Endothelial cell of umbilical vein (primary cell): ENCODE data around the gene PSMD13.

Experiments used
- EZH2 ChIP-seq: IDR thresholded peaks from 2 replicates; pipeline ENCODE4 v1.6.1; 2012; ENCODE audit warnings: borderline replicate concordance, low read depth, mild to moderate bottlenecking, moderate library complexity, low read length, inconsistent platforms; ENCODE audit not compliant: severe bottlenecking
- FOS ChIP-seq: IDR thresholded peaks from 2 replicates; pipeline ENCODE4 v1.6.1; 2011; ENCODE audit warnings: mild to moderate bottlenecking, low read length, moderate library complexity, borderline replicate concordance; ENCODE audit not compliant: insufficient read depth
- GATA2 ChIP-seq: IDR thresholded peaks from 2 replicates; pipeline ENCODE4 v1.7.0; 2011; ENCODE audit warnings: low read depth, mild to moderate bottlenecking, moderate library complexity, mixed read lengths, low read length; ENCODE audit not compliant: insufficient read length, insufficient read depth
- JUN ChIP-seq: IDR thresholded peaks from 2 replicates; pipeline ENCODE4 v1.6.1; 2011; ENCODE audit warnings: borderline replicate concordance, low read depth; ENCODE audit not compliant: insufficient read length, insufficient read depth
- MYC ChIP-seq: IDR thresholded peaks from one replicate; pipeline ENCODE4 v1.6.1; 2011; ENCODE audit warnings: mild to moderate bottlenecking, low read depth, low read length
- POLR2A ChIP-seq: IDR thresholded peaks from 2 replicates; pipeline ENCODE4 v1.6.1; 2012; ENCODE audit warnings: low read depth, mild to moderate bottlenecking, control low read depth, low read length
- POLR2AphosphoS5 ChIP-seq: IDR thresholded peaks from 2 replicates; pipeline ENCODE4 v1.6.1; 2012; ENCODE audit warnings: low read depth, mild to moderate bottlenecking, control low read depth, low read length, moderate library complexity; ENCODE audit not compliant: insufficient read depth
- TF ChIP-seq, protein P1 (sequence below), 2 donors: IDR thresholded peaks; 1 replicate in 1 of 2; 2 replicates in 1 of 2; pipeline ENCODE4 v1.5.1; 2011; ENCODE audit warnings: low read length in 2 of 2, mild to moderate bottlenecking in 2 of 2, moderate library complexity in 2 of 2, control low read depth in 1 of 2, inconsistent platforms in 1 of 2, low read depth in 1 of 2; ENCODE audit not compliant: insufficient read depth in 1 of 2; ENCODE audit errors: extremely low read depth in 1 of 2
- TF ChIP-seq, protein P2 (sequence below): IDR thresholded peaks from 2 replicates; pipeline ENCODE4 v1.6.1; 2011; ENCODE audit not compliant: insufficient read depth, insufficient read length

DNA sequence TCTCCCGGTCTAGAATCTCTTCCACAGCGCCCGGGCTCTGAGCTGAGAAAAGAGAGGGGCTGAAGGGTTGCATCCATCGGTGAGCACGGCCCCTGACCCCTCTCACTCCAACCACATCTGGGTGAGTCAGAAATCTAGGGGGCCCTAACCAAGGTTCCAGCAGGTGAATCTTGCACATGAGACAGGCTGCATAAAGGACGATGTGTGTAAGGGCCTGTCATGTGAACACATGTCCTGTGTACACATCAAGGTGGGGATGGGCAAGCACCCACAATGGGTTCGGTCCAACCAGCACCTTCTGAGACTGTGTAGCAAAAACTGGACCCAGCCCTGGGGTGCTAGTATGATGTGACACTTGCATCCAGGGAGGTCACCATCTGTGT lies 30.8 kb upstream of the PSMD13 start:
- TF ChIP-seq, protein P1, sequence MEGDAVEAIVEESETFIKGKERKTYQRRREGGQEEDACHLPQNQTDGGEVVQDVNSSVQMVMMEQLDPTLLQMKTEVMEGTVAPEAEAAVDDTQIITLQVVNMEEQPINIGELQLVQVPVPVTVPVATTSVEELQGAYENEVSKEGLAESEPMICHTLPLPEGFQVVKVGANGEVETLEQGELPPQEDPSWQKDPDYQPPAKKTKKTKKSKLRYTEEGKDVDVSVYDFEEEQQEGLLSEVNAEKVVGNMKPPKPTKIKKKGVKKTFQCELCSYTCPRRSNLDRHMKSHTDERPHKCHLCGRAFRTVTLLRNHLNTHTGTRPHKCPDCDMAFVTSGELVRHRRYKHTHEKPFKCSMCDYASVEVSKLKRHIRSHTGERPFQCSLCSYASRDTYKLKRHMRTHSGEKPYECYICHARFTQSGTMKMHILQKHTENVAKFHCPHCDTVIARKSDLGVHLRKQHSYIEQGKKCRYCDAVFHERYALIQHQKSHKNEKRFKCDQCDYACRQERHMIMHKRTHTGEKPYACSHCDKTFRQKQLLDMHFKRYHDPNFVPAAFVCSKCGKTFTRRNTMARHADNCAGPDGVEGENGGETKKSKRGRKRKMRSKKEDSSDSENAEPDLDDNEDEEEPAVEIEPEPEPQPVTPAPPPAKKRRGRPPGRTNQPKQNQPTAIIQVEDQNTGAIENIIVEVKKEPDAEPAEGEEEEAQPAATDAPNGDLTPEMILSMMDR (IDR thresholded peaks at IDR 0.05; ENCODE audit: extremely low read depth in 1 of 2, insufficient read depth in 1 of 2, low read depth in 1 of 2, low read length in 2 of 2): no peak
- TF ChIP-seq EZH2 (no peak), POLR2A (no peak), POLR2AphosphoS5 (no peak), JUN (no peak), FOS (no peak), MYC (no peak), GATA2 (no peak)
- TF ChIP-seq, protein P2, sequence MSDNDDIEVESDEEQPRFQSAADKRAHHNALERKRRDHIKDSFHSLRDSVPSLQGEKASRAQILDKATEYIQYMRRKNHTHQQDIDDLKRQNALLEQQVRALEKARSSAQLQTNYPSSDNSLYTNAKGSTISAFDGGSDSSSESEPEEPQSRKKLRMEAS: no peak
